ENCODE data around the gene TAS2R5.
A peak's percentile ranks its signal among the peaks of the same experiment; 100 is the strongest.

- TF ChIP-seq CTCF (IDR thresholded peaks at IDR 0.05): peak; percentile 61; the same call in 1 of the 2 replicates
- TF ChIP-seq ZNF138 (CRISPR knock-in tag; conservative IDR thresholded peaks at IDR 0.05): no peak
- no peak for TF ChIP-seq ZNF512 (CRISPR knock-in tag; IDR thresholded peaks at IDR 0.05; ENCODE audit: borderline replicate concordance)
These were observed 37.4 kb upstream of the TAS2R5 start for GRCh38 chr7:141752634-141753033.

Measured in WTC11 (cell line).